Activated CD4-positive, alpha-beta memory T cell treated with anti-CD3 and anti-CD28 coated beads for 36 hours (primary cell): Measurements from ENCODE around the gene GP1BB. TPM values are rescaled to one million over a fixed set of nuclear protein-coding genes. Genes with fewer than 3 reads are reported as not detected.

Experiments
- CTCF ChIA-PET: fragments of 350-600 bp; sonication (Branson Sonifier 250); formaldehyde crosslinking; loops from one replicate; lab custom pipeline; 2021; ENCODE audit warnings: antibody characterized with exemption, inconsistent platforms; lab: Charles Lee
- POLR2A ChIA-PET: fragments of 350-600 bp; sonication (Branson Sonifier 250); formaldehyde crosslinking; loops from one replicate; lab custom pipeline; 2021; ENCODE audit warnings: antibody characterized with exemption; lab: Charles Lee
- DNase-seq: peaks from one replicate; pipeline ENCODE4 v3.0.0-alpha.2; 2020
- H3K27ac Mint-ChIP-seq: one replicate; pipeline ENCODE4 v1.8.0; 2021; ENCODE audit warnings: mixed read lengths
- H3K27me3 Mint-ChIP-seq: one replicate; pipeline ENCODE4 v1.8.0; 2021; ENCODE audit warnings: mixed read lengths
- H3K36me3 Mint-ChIP-seq: one replicate; pipeline ENCODE4 v1.8.0; 2021; ENCODE audit warnings: mixed read lengths
- H3K4me1 Mint-ChIP-seq: one replicate; pipeline ENCODE4 v1.8.0; 2021; ENCODE audit warnings: low read depth, mixed read lengths
- H3K4me3 Mint-ChIP-seq: one replicate; pipeline ENCODE4 v1.8.0; 2021; ENCODE audit warnings: mild to moderate bottlenecking, mixed read lengths
- H3K9me3 Mint-ChIP-seq: one replicate; pipeline ENCODE4 v1.8.0; 2021; ENCODE audit warnings: mixed read lengths
- intact Hi-C: fragments of 100-400 bp; cut with micrococcal nuclease; formaldehyde crosslinking; loops from one replicate; pipeline ENCODE4 v1.15.1; 2023
- total RNA-seq, 2 experiments: library from RNA; stranded (reverse); gene quantifications; one replicate each; pipeline ENCODE4 v1.2.3, GENCODE V29; 2021

GP1BB gene
- total RNA-seq, 2 experiments from 2014 or later = not detected

- DNase-seq = no peak
- Mint-ChIP-seq H3K36me3 (peaks cover 2% of the 10 kb centered on the region), H3K4me1 (peaks cover 13% of the 10 kb centered on the region), H3K9me3 (no peaks in the 10 kb centered on the region), H3K4me3 (peak overlapping the region; percentile 20), H3K27ac (no peak overlapping the region), H3K27me3 (peaks cover 65% of the 10 kb centered on the region)
- POLR2A ChIA-PET = no interaction called here
- CTCF ChIA-PET = interaction anchor here (0.7 to 3.2 kb wide), 2 partner anchors 35 to 145 kb away, joined by 4 to 12 read pairs; no protein-coding TSS in a partner anchor
- intact Hi-C loops = loop anchor here (5.0 kb wide), 1 partner anchor 33 kb away; no protein-coding TSS in a partner anchor
These were observed 41.5 kb downstream of the GP1BB start for GRCh38 chr22:19764636-19765476.

DNA sequence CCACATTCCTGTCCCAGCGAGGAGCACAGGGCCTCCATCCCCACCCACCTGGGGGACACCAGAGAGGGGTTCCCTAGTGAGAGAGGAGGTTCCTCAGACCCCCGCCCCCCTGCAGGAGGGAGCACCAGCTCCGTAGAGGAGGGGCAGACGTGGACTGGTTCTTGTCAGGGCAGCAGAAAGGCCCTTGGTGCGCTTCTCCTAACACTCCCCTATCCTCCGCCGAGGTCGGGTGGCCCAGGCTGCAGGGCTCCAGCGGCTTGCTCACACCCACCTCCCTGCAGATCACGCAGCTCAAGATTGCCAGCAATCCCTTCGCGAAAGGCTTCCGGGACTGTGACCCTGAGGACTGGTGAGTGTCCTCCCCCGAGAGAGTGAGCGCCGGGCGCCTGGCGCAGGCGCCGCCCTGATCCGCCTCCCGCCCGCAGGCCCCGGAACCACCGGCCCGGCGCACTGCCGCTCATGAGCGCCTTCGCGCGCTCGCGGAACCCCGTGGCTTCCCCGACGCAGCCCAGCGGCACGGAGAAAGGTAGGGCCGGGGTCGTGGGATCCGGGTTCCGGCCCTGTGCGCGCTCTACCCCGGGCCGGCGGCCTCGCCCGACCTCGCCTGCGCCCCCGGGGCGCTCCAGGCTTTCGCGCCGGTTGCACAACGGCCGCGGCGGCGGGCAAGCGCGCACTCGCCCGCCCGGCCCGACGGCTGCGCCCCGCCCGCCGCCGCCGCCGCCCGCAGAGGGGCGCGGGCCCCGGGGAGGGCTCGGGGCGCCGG lies 42.3 kb downstream of the GP1BB start:
- intact Hi-C loops = loop anchor here (5.0 kb wide), 1 partner anchor 33 kb away; no protein-coding TSS in a partner anchor
- POLR2A ChIA-PET = no interaction called here
- CTCF ChIA-PET = interaction anchor here (1.2 to 3.2 kb wide), 2 partner anchors 36 to 42 kb away, joined by 4 to 12 read pairs; no protein-coding TSS in a partner anchor
- Mint-ChIP-seq H3K4me3 (no peak overlapping the region), H3K4me1 (peaks cover 8% of the 10 kb centered on the region), H3K9me3 (no peaks in the 10 kb centered on the region), H3K27ac (no peak overlapping the region), H3K27me3 (peaks cover 65% of the 10 kb centered on the region), H3K36me3 (no peaks in the 10 kb centered on the region)
- DNase-seq = peak; percentile 27

DNA sequence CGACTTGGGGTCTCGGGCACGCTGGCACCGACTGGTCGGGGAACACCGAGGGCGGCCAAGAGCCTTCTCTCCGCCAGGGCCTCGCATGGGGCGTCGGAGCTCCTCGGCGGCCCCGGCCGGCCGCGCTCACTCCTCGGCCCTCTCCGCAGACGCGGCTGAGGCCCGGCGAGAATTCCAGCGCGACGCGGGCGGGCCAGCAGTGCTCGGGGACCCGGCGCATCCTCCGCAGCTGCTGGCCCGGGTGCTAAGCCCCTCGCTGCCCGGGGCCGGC lies 42.8 kb downstream of the GP1BB start:
- CTCF ChIA-PET = interaction anchor here (1.2 to 3.2 kb wide), 2 partner anchors 36 to 42 kb away, joined by 4 to 12 read pairs; no protein-coding TSS in a partner anchor

GRCh38 chr22:19766511-19767426 lies 43.4 kb downstream of the GP1BB start:
- H3K27me3 Mint-ChIP-seq = peaks cover 65% of the 10 kb centered on the region
- no peak overlapping the region for H3K27ac Mint-ChIP-seq
- H3K4me3 Mint-ChIP-seq = peak overlapping the region; percentile 29
- ChIA-PET POLR2A (no interaction called here), CTCF (interaction anchor here (1.2 to 3.2 kb wide), 2 partner anchors 37 to 43 kb away, joined by 4 to 12 read pairs; no protein-coding TSS in a partner anchor)
- H3K9me3 Mint-ChIP-seq = no peaks in the 10 kb centered on the region
- DNase-seq = peak; percentile 70
- peaks cover 6% of the 10 kb centered on the region for H3K4me1 Mint-ChIP-seq
- intact Hi-C loops = loop anchor here (1.0 to 5.0 kb wide), 2 partner anchors 12 to 34 kb away; no protein-coding TSS in a partner anchor
- H3K36me3 Mint-ChIP-seq = no peaks in the 10 kb centered on the region

More for the DNA sequence above, 42.8 kb downstream of the GP1BB start:
- intact Hi-C loops = loop anchor here (5.0 kb wide), 1 partner anchor 34 kb away; no protein-coding TSS in a partner anchor
- peaks cover 67% of the 10 kb centered on the region for H3K27me3 Mint-ChIP-seq
- POLR2A ChIA-PET = no interaction called here
- no peak for DNase-seq
- no peaks in the 10 kb centered on the region for H3K9me3 Mint-ChIP-seq
- H3K36me3 Mint-ChIP-seq = no peaks in the 10 kb centered on the region
- no peak overlapping the region for H3K4me3 Mint-ChIP-seq
- H3K4me1 Mint-ChIP-seq = peaks cover 8% of the 10 kb centered on the region
- no peak overlapping the region for H3K27ac Mint-ChIP-seq

- ChIA-PET POLR2A (no interaction called here), CTCF (no interaction called here)
- peaks cover 6% of the 10 kb centered on the region for H3K4me1 Mint-ChIP-seq
- no peak overlapping the region for H3K27ac Mint-ChIP-seq
- H3K4me3 Mint-ChIP-seq = no peak overlapping the region
- no peak for DNase-seq
- H3K9me3 Mint-ChIP-seq = no peaks in the 10 kb centered on the region
- H3K27me3 Mint-ChIP-seq = peaks cover 64% of the 10 kb centered on the region
- intact Hi-C loops = loop anchor here (1.0 to 5.0 kb wide), 2 partner anchors 13 to 35 kb away; no protein-coding TSS in a partner anchor
- no peaks in the 10 kb centered on the region for H3K36me3 Mint-ChIP-seq
These were observed 44.3 kb downstream of the GP1BB start for GRCh38 chr22:19767427-19768341.

GRCh38 chr22:19769393-19769715 lies 46.0 kb downstream of the GP1BB start:
- CTCF ChIA-PET = interaction anchor here (0.8 to 1.2 kb wide), 2 partner anchors 13 to 141 kb away, joined by 3 read pairs; no protein-coding TSS in a partner anchor
- POLR2A ChIA-PET = no interaction called here
- intact Hi-C loops = loop anchor here (5.0 kb wide), 1 partner anchor 37 kb away; no protein-coding TSS in a partner anchor
- Mint-ChIP-seq H3K36me3 (no peaks in the 10 kb centered on the region), H3K27me3 (peaks cover 63% of the 10 kb centered on the region), H3K4me1 (peaks cover 6% of the 10 kb centered on the region), H3K27ac (no peak overlapping the region), H3K9me3 (no peaks in the 10 kb centered on the region), H3K4me3 (no peak overlapping the region)
- no peak for DNase-seq

DNA sequence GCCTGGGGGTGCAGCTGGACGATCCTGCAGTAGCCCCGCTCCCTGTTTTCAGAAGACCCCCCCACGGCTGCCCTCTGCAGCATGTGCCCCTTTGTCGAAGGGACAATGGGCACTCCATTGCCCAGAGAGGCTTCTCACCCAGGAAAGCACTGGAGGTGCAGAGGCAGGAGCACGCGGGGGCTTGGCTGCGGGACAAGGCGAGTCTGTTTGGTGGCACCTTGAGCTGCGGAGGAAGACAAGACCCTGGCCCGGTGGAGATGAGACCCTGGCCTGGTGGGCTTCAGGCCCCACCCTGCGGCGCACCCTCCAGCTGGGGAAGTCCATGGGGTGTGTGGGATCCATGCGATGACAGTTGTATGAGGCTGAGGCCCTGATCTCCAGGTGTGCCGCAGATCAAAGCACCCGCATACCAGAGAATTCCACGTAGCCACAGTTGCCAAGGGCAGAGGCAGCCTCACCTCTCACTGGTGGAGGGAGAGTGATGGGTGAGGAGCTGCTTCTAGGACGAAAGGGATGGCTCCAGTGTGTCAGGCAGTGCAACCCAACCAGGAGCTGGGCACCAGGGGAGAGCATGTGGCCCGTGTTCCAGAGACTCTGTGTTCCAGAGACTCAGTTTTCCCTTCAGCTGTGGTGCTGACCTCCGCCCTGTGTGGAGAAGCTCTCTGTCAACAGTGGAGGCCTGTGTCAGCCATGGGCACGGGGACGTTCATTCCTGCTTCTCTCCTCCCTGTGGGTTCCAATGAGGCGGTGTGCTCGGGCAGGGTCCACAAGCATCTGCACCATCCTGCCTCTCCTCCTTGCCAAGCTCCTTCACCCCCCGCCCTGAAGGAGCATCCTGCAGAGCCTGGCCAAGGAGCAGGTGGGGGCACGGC lies 47.2 kb downstream of the GP1BB start:
- H3K9me3 Mint-ChIP-seq = no peaks in the 10 kb centered on the region
- H3K27me3 Mint-ChIP-seq = peaks cover 55% of the 10 kb centered on the region
- H3K27ac Mint-ChIP-seq = no peak overlapping the region
- ChIA-PET POLR2A (no interaction called here), CTCF (interaction anchor here (1.4 kb wide), 1 partner anchor 140 kb away, joined by 3 read pairs; no protein-coding TSS in a partner anchor)
- intact Hi-C loops = no loop called here
- H3K4me3 Mint-ChIP-seq = no peak overlapping the region
- peaks cover 6% of the 10 kb centered on the region for H3K4me1 Mint-ChIP-seq
- DNase-seq = no peak
- H3K36me3 Mint-ChIP-seq = no peaks in the 10 kb centered on the region

DNA sequence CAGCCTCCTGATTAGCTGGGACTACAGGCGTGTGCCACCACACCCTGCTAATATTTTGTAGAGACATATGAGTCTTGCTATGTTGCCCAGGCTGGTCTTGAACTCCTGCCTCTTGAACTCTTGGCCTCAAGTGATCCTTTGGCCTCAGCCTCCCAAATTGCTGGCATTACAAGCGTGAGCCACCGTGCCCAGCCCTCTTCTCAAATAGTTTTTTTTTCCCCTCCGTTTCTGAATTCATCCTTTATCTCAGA lies 49.0 kb downstream of the GP1BB start:
- intact Hi-C loops = no loop called here
- DNase-seq = no peak
- Mint-ChIP-seq H3K27me3 (peaks cover 55% of the 10 kb centered on the region), H3K4me1 (peaks cover 5% of the 10 kb centered on the region), H3K36me3 (no peaks in the 10 kb centered on the region), H3K9me3 (no peaks in the 10 kb centered on the region), H3K4me3 (no peak overlapping the region), H3K27ac (no peak overlapping the region)
- CTCF ChIA-PET = interaction anchor here (0.8 kb wide), 1 partner anchor 16 kb away, joined by 3 read pairs; no protein-coding TSS in a partner anchor
- POLR2A ChIA-PET = no interaction called here

GRCh38 chr22:19772673-19773469 lies 49.5 kb downstream of the GP1BB start:
- H3K27ac Mint-ChIP-seq = no peak overlapping the region
- intact Hi-C loops = no loop called here
- no peak for DNase-seq
- no peaks in the 10 kb centered on the region for H3K36me3 Mint-ChIP-seq
- no peak overlapping the region for H3K4me3 Mint-ChIP-seq
- ChIA-PET POLR2A (no interaction called here), CTCF (interaction anchor here (0.8 kb wide), 1 partner anchor 17 kb away, joined by 3 read pairs; no protein-coding TSS in a partner anchor)
- peaks cover 2% of the 10 kb centered on the region for H3K4me1 Mint-ChIP-seq
- no peaks in the 10 kb centered on the region for H3K9me3 Mint-ChIP-seq
- peaks cover 50% of the 10 kb centered on the region for H3K27me3 Mint-ChIP-seq
